Activated naive CD8-positive, alpha-beta T cell treated with anti-CD3 and anti-CD28 coated beads, Interleukin-2, amount 50 U/mL, for 24 hours (primary cell): ENCODE results near the gene FAM53A.
"Not testable (repeated sequence)": the region's sequence is repeated elsewhere in the genome, so short reads cannot be mapped to it uniquely, and the experiment has no call there.

ENCODE experiments used
- ATAC-seq: fragments of 150-1000 bp; cut with Tn5 transposase; one replicate; pipeline ENCODE4 v1.10.0; 2021
- DNase-seq: peaks from one replicate; pipeline ENCODE4 v3.0.0; 2021
- H3K27ac Mint-ChIP-seq: one replicate; pipeline ENCODE4 v1.8.0; 2021; ENCODE audit warnings: mild to moderate bottlenecking, mixed read lengths
- H3K27me3 Mint-ChIP-seq: one replicate; pipeline ENCODE4 v1.8.0; 2021; ENCODE audit warnings: mixed read lengths
- H3K36me3 Mint-ChIP-seq: one replicate; pipeline ENCODE4 v1.8.0; 2021; ENCODE audit warnings: low read depth, mixed read lengths
- H3K4me1 Mint-ChIP-seq: one replicate; pipeline ENCODE4 v1.8.0; 2021; ENCODE audit warnings: mixed read lengths
- H3K4me3 Mint-ChIP-seq: one replicate; pipeline ENCODE4 v1.8.0; 2021; ENCODE audit warnings: mild to moderate bottlenecking, moderate library complexity, mixed read lengths
- H3K9me3 Mint-ChIP-seq: one replicate; pipeline ENCODE4 v1.8.0; 2021; ENCODE audit warnings: mixed read lengths

FAM53A gene

GRCh38 chr4:1648962-1649361, 35.2 kb downstream of the FAM53A start:
- DNase-seq (no peak), ATAC-seq (no peak)
- Mint-ChIP-seq H3K27me3 (no peaks in the 10 kb centered on the region), H3K27ac (no peak overlapping the region), H3K4me1 (peaks cover 1% of the 10 kb centered on the region), H3K36me3 (no peaks in the 10 kb centered on the region), H3K4me3 (no peak overlapping the region), H3K9me3 (no peaks in the 10 kb centered on the region)

DNA sequence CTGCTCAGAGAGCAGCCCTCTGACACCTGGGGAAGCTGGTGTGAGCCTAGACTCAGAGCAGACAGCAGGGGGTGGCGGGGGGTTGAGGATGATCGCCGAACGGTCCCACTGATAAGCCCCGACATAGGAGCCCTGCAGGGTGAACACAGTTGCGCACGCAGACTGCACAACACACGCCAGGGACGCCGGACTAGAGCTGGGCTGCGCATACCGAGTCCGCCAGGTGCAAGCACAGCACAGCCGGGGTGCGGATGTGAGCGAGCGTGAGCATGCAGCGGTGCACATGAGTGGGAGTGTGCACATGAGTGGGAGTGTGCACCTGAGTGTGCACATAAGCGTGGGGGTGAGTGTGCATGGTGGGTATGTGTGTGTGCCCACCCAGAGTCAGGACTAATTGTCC, 36.7 kb downstream of the FAM53A start:
- Mint-ChIP-seq H3K36me3 (no peaks in the 10 kb centered on the region), H3K27ac (no peak overlapping the region)

DNA sequence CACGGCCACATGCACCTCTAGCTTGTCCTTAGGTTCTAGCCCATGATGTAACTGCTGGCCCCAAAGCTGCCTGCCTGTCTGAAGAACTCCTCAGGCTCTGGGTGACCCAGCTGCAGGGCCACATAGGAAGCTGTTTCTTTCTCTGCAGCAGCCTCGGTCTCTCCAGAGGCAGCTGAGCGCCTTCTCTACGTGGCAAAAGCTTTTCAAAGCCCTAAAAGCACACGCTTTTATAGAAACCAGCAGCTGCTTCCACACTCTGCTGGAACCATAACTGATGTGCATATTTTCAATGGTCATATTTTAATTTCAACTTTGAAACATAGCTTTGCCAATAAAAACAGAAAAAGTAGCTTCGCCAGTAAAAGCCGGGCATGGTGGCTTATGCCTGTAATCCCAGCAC, 37.4 kb downstream of the FAM53A start:
- no peak overlapping the region for H3K27ac Mint-ChIP-seq
- no peak for ATAC-seq

More for the DNA sequence above, 36.7 kb downstream of the FAM53A start:
- DNase-seq (no peak), ATAC-seq (no peak)
- no peaks in the 10 kb centered on the region for H3K27me3 Mint-ChIP-seq
- H3K9me3 Mint-ChIP-seq, result no peaks in the 10 kb centered on the region
- H3K4me1 Mint-ChIP-seq, result peaks cover 1% of the 10 kb centered on the region
- no peak overlapping the region for H3K4me3 Mint-ChIP-seq

GRCh38 chr4:1644891-1645657, 39.0 kb downstream of the FAM53A start:
- Mint-ChIP-seq H3K9me3 (no peaks in the 10 kb centered on the region), H3K4me3 (no peak overlapping the region), H3K4me1 (peaks cover 1% of the 10 kb centered on the region), H3K27me3 (no peaks in the 10 kb centered on the region), H3K27ac (no peak overlapping the region), H3K36me3 (no peaks in the 10 kb centered on the region)
- ATAC-seq (no peak), DNase-seq (no peak)

More for the DNA sequence above, 37.4 kb downstream of the FAM53A start:
- no peak overlapping the region for H3K4me3 Mint-ChIP-seq
- DNase-seq, result no peak
- H3K4me1 Mint-ChIP-seq, result peaks cover 1% of the 10 kb centered on the region
- H3K27me3 Mint-ChIP-seq, result no peaks in the 10 kb centered on the region
- no peaks in the 10 kb centered on the region for H3K36me3 Mint-ChIP-seq
- H3K9me3 Mint-ChIP-seq, result no peaks in the 10 kb centered on the region

- Mint-ChIP-seq H3K9me3 (no peaks in the 10 kb centered on the region), H3K27me3 (no peaks in the 10 kb centered on the region), H3K36me3 (no peaks in the 10 kb centered on the region), H3K4me1 (peaks cover 1% of the 10 kb centered on the region), H3K27ac (no peak overlapping the region), H3K4me3 (no peak overlapping the region)
- ATAC-seq (no peak), DNase-seq (no peak)
Measured at GRCh38 chr4:1643971-1644735, 40.0 kb downstream of the FAM53A start.

DNA sequence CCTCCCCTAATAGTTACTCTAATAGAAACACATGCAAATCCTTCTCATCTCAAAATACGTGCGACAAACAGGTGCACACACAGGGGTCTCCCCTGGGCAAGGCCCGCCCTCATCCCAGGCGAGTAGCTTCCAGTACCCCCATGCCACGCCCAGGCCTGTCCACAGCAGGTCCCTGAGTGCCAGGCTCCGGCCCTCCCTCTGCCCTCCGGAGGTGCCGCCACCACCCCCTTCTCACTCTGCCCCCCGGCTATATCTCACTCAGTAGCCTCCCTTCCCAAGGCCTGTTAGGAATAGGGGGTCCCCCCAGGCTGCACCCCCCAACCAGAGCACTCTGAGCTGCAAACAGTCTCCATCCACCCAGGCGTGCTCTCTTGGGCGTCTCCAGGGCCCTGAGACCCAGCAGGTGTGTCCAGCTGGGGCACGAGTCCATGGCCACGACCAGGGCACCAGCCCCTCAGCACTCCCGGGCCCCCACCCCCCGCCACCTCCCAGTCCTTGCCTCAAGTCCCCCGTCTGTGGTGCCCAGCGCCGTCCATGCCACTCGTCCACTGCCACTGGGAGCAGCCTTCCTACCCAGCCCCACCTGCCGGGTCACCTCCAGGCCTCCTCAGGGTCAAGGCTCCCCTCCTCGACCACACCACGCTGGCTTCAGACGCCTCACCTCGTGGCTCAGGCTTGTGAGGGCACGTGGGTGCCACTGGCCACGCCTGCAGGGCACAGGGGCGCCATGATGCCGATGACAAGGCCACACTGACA, 41.7 kb downstream of the FAM53A start:
- Mint-ChIP-seq H3K27me3 (no peaks in the 10 kb centered on the region), H3K36me3 (no peaks in the 10 kb centered on the region), H3K4me1 (no peaks in the 10 kb centered on the region), H3K4me3 (no peak overlapping the region), H3K9me3 (no peaks in the 10 kb centered on the region), H3K27ac (no peak overlapping the region)
- ATAC-seq (no peak), DNase-seq (no peak)

- Mint-ChIP-seq H3K27ac (no peak overlapping the region), H3K36me3 (no peaks in the 10 kb centered on the region), H3K9me3 (no peaks in the 10 kb centered on the region), H3K27me3 (no peaks in the 10 kb centered on the region), H3K4me3 (no peak overlapping the region), H3K4me1 (no peaks in the 10 kb centered on the region)
- DNase-seq (no peak), ATAC-seq (no peak)
Measured at GRCh38 chr4:1641671-1642070, 42.4 kb downstream of the FAM53A start.

- H3K27me3 Mint-ChIP-seq, H3K36me3 Mint-ChIP-seq, H3K27ac Mint-ChIP-seq, H3K9me3 Mint-ChIP-seq, H3K4me1 Mint-ChIP-seq, DNase-seq, ATAC-seq, H3K4me3 Mint-ChIP-seq: not testable (repeated sequence)
Measured at GRCh38 chr4:1640716-1641503, 43.2 kb downstream of the FAM53A start.

GRCh38 chr4:1640190-1640589, 43.9 kb downstream of the FAM53A start:
- no peaks in the 10 kb centered on the region for H3K36me3 Mint-ChIP-seq
- H3K4me1 Mint-ChIP-seq, result no peaks in the 10 kb centered on the region
- no peak overlapping the region for H3K27ac Mint-ChIP-seq

DNA sequence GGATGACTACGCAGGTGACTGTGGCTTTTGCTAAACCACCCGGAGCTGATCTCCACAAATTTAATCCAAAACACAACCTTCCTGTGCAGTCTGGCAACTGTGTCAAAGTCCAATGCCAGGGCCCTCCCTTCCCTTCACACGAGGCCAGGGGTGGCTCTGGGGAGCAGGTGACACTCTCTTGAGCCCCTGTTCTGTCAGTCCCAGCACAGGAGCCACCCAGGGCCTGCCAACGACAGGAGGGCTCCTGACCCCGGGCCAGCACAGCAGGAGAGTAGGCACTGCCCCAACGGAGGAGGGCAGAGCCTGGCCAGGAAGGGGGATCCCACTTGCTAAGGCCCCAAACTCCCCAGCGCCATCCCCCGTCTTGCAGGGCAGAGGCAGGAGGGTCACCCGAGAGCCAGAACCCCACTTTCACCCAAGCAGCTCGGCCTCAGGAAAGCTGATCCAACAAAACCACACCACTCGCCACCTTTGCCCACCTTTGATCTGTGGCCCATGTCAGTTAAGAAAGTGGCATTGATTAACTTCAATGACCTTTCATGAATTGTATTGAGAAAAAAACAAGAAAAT, 44.7 kb downstream of the FAM53A start:
- Mint-ChIP-seq H3K9me3 (no peaks in the 10 kb centered on the region), H3K4me1 (no peaks in the 10 kb centered on the region), H3K4me3 (no peak overlapping the region), H3K27ac (no peak overlapping the region), H3K27me3 (no peaks in the 10 kb centered on the region), H3K36me3 (no peaks in the 10 kb centered on the region)
- DNase-seq, result no peak
- no peak for ATAC-seq

More at GRCh38 chr4:1640190-1640589, 43.9 kb downstream of the FAM53A start:
- no peaks in the 10 kb centered on the region for H3K27me3 Mint-ChIP-seq
- H3K4me3 Mint-ChIP-seq, result no peak overlapping the region
- H3K9me3 Mint-ChIP-seq, result no peaks in the 10 kb centered on the region
- DNase-seq (no peak), ATAC-seq (no peak)

- DNase-seq (no peak), ATAC-seq (no peak)
- no peaks in the 10 kb centered on the region for H3K36me3 Mint-ChIP-seq
- no peaks in the 10 kb centered on the region for H3K4me1 Mint-ChIP-seq
- H3K27ac Mint-ChIP-seq, result no peak overlapping the region
- no peak overlapping the region for H3K4me3 Mint-ChIP-seq
- H3K27me3 Mint-ChIP-seq, result no peaks in the 10 kb centered on the region
- H3K9me3 Mint-ChIP-seq, result no peaks in the 10 kb centered on the region
Measured at GRCh38 chr4:1638873-1639272, 45.2 kb downstream of the FAM53A start.

DNA sequence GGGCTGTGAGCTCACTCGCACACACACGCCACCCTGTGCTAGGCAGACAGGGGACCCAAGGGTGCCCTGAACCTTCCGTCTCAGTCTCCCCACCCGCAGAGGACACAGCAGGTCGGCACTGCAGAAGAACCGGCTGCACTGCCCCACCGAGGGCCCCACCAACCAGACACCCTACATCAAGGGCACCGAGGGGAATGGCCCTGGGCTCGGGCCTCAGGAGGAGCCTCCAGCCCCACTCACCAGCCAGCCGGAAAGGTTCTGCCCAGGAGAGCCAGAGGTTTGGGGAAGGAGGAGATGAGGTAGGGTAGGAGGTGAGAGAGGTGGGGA, 45.9 kb downstream of the FAM53A start:
- Mint-ChIP-seq H3K9me3 (no peaks in the 10 kb centered on the region), H3K4me1 (no peaks in the 10 kb centered on the region), H3K27me3 (no peaks in the 10 kb centered on the region), H3K4me3 (no peak overlapping the region), H3K27ac (no peak overlapping the region), H3K36me3 (no peaks in the 10 kb centered on the region)
- ATAC-seq (no peak), DNase-seq (no peak)

DNA sequence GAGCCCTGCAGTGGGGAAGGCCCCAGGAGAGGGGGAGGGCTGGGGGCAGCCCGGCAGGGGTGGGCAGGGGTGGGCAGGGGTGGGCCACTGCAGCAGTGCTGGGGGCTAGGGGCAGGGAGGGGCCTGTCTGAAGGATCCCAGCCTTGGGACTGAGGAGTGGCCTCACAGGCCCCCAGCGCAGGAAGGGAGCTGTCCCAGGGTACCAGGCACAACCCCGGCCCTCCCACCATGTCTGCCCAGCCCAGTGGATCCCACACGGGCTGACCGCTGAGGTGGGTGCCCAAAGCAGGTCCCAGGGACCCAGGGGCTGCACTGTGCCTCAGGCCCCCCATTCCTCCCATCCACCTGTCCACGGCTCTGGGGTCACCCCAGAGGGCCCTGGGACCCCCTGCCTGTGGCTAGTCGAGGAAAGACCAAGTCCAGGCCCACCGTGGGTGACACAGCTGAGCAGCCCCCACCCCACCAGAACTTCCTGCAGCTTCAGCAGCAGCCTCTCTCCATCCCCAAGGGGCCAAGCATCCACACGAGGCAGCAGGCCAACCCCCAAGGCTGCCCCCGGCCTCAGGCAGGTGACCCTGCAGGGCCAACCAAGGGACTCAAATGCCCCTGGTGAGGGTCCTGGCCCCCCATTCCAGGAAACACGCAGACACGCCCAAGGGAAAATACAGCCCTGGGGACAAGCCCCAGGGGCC, 46.4 kb downstream of the FAM53A start:
- H3K4me1 Mint-ChIP-seq, result no peaks in the 10 kb centered on the region
- no peak overlapping the region for H3K27ac Mint-ChIP-seq
- DNase-seq (no peak), ATAC-seq (no peak)
- H3K36me3 Mint-ChIP-seq, result no peaks in the 10 kb centered on the region
- H3K27me3 Mint-ChIP-seq, result no peaks in the 10 kb centered on the region
- H3K4me3 Mint-ChIP-seq, result no peak overlapping the region
- no peaks in the 10 kb centered on the region for H3K9me3 Mint-ChIP-seq
